HepG2 (cell line): ENCODE data around the gene INSYN2B. TPM values are rescaled to one million over a fixed set of nuclear protein-coding genes. Genes with fewer than 3 reads are reported as not detected.

ENCODE experiments used
- ATAC-seq: fragments of 200-7000 bp; cut with Tn5 transposase; 3 replicates; pipeline ENCODE4 v1.9.1; 2020; ENCODE audit warnings: mild to moderate bottlenecking, moderate library complexity
- BruUV-seq: library from RNA; stranded (reverse); fragments of 400-500 nt; replicated peaks from 2 replicates; lab custom pipeline; 2021; lab: Mats Ljungman, UMichigan
- CTCF ChIA-PET: fragments of 300-600 bp; formaldehyde crosslinking; extraction: SDS; loops from one replicate; lab custom pipeline; 2021; ENCODE audit warnings: low total read pairs, inconsistent platforms, low intra/inter-chr PET ratio; lab: Yijun Ruan, JAX
- POLR2A ChIA-PET: fragments of 350-600 bp; sonication (Branson Sonifier 250); formaldehyde crosslinking; loops from one replicate; lab custom pipeline; 2020; ENCODE audit warnings: antibody characterized with exemption, inconsistent platforms; lab: Yijun Ruan, JAX
- DNase-seq: peaks from one replicate; pipeline ENCODE4 v3.0.0-alpha.2; 2015; ENCODE audit warnings: low spot score
- FAIRE-seq: peaks from 3 replicates; lab custom pipeline; 2011; peaks lifted over from hg19 to GRCh38; lab: Jason Lieb, UNC
- H2AFZ ChIP-seq: one replicate; pipeline ENCODE4 v1.6.1; 2011; ENCODE audit warnings: low read length, inconsistent platforms
- H3K27ac ChIP-seq: fragments of 300-600 bp; 3 replicates; pipeline ENCODE4 v1.8.0; 2011; ENCODE audit warnings: mixed run types, mild to moderate bottlenecking, mixed read lengths, low read length, inconsistent platforms; ENCODE audit not compliant: insufficient read depth; ENCODE audit errors: extremely low read length
- H3K27me3 ChIP-seq, 2 experiments: fragments of 200-600 bp in 1 of 2; 2 replicates in 1 of 2; 3 replicates in 1 of 2; pipeline versions ENCODE4 v1.6.0 to v1.8.0; 2011; ENCODE audit warnings: low read length in 2 of 2, mild to moderate bottlenecking in 2 of 2, moderate library complexity in 2 of 2, inconsistent platforms in 1 of 2; ENCODE audit not compliant: insufficient read depth in 2 of 2, control insufficient read depth in 1 of 2
- H3K36me3 ChIP-seq, 2 experiments: fragments of 200-600 bp in 1 of 2; replicated peaks in 1 of 2; 2 replicates in 1 of 2; 3 replicates in 1 of 2; pipeline versions ENCODE4 v1.5.1 to v1.8.0; 2011; ENCODE audit warnings: low read length in 2 of 2, inconsistent platforms in 1 of 2; ENCODE audit not compliant: insufficient read depth in 2 of 2, control insufficient read depth in 1 of 2
- H3K4me1 ChIP-seq: 2 replicates; pipeline ENCODE4 v1.5.1; 2012; ENCODE audit warnings: low read length, inconsistent platforms; ENCODE audit not compliant: insufficient read depth
- H3K4me2 ChIP-seq: 2 replicates; pipeline ENCODE4 v1.6.0; 2011; ENCODE audit warnings: low read depth, low read length, inconsistent platforms
- H3K4me3 ChIP-seq, 3 experiments: fragments of 200-600 bp in 1 of 3; sonication (generic), shearing (Covaris generic) in 1 of 3; replicated peaks in 1 of 3; 2 replicates each; pipeline ENCODE4 v1.5.1; 2011 to 2016; ENCODE audit warnings: low read length in 3 of 3, inconsistent platforms in 2 of 3, low read depth in 2 of 3, mild to moderate bottlenecking in 2 of 3, control low read depth in 1 of 3, mixed read lengths in 1 of 3; ENCODE audit not compliant: insufficient read depth in 1 of 3
- H3K79me2 ChIP-seq: one replicate; pipeline ENCODE4 v1.6.1; 2011; ENCODE audit warnings: low read length, inconsistent platforms; ENCODE audit not compliant: insufficient read depth
- H3K9ac ChIP-seq: 2 replicates; pipeline ENCODE4 v1.6.0; 2011; ENCODE audit warnings: mild to moderate bottlenecking, low read depth, low read length, inconsistent platforms; ENCODE audit not compliant: insufficient read depth
- H3K9me3 ChIP-seq: 2 replicates; pipeline ENCODE4 v1.5.1; 2012; ENCODE audit warnings: mild to moderate bottlenecking, low read length
- H4K20me1 ChIP-seq: 2 replicates; pipeline ENCODE4 v1.6.0; 2011; ENCODE audit warnings: inconsistent platforms, mild to moderate bottlenecking, low read length, moderate library complexity; ENCODE audit not compliant: insufficient read depth
- CEBPG ChIP-seq: IDR thresholded peaks from 2 replicates; pipeline ENCODE4 v1.6.1; 2016
- HOXA3 ChIP-seq: sonication (generic); formaldehyde crosslinking; IDR thresholded peaks from 2 replicates; pipeline ENCODE4 v1.5.0; 2020; ENCODE audit warnings: missing genetic modification reagents
- HOXA7 ChIP-seq: sonication (generic); formaldehyde crosslinking; IDR thresholded peaks from 2 replicates; pipeline ENCODE4 v1.8.1; 2022; ENCODE audit warnings: mild to moderate bottlenecking, missing genetic modification reagents, moderate library complexity
- WGBS: methylation state at CpG from one replicate; pipeline ENCODE4 v1.1.6; 2017; ENCODE audit warnings: low lambda C conversion rate; 5-methylcytosine and 5-hydroxymethylcytosine counted together
- in situ Hi-C: cut with HindIII; loops from 2 replicates; pipeline ENCODE4 v1.10.0; 2017; ENCODE audit warnings: low pct_unique_long_range_greater_than_20kb; ENCODE audit not compliant: extremely low pct_ligation_motif_present
- intact Hi-C: fragments of 100-400 bp; cut with micrococcal nuclease; formaldehyde crosslinking; loops from one replicate; pipeline ENCODE4 v1.10.0; 2022; ENCODE audit not compliant: unreplicated experiment
- polyA plus RNA-seq, 8 experiments: library from polyadenylated mRNA; depleted of rRNA in 3 of 8; stranded (reverse) in 7 of 8; unstranded in 1 of 8; fragments of >200 nt; fragmentation: Illumina TruSeq in 4 of 8; extraction: Trizol in 4 of 8; gene quantifications; 2 replicates each; pipeline versions ENCODE4 v1.2.1 to v1.2.3, GENCODE V29; 2011 to 2016; ENCODE audit warnings: low read depth in 4 of 8, missing spikeins in 1 of 8, mixed read lengths in 1 of 8; ENCODE audit not compliant: insufficient read depth in 1 of 8
- total RNA-seq, 5 experiments: library from RNA; depleted of rRNA; stranded (reverse); fragments of >200 nt; fragmentation: Illumina TruSeq; extraction: Trizol; gene quantifications; 2 replicates each; pipeline ENCODE4 v1.2.3, GENCODE V29; 2016; ENCODE audit warnings: low read depth in 1 of 5
- TF ChIP-seq, protein P1 (sequence below): IDR thresholded peaks from 2 replicates; pipeline ENCODE4 v1.6.1; 2016; ENCODE audit warnings: low read depth, control low read depth
- TF ChIP-seq, protein P2 (sequence below), 2 experiments: fragments of 450-650 bp in 1 of 2; sonication (generic) in 1 of 2; formaldehyde crosslinking in 1 of 2; IDR thresholded peaks; 2 replicates each; pipeline versions ENCODE4 v1.6.1 to v1.8.0; 2016 to 2022; ENCODE audit warnings: antibody characterized with exemption in 1 of 2, mild to moderate bottlenecking in 1 of 2, missing genetic modification reagents in 1 of 2
- TF ChIP-seq, protein P3 (sequence below): sonication (generic); formaldehyde crosslinking; IDR thresholded peaks from 2 replicates; pipeline ENCODE4 v1.4.0; 2020; ENCODE audit warnings: low read depth, missing genetic modification reagents
- TF ChIP-seq, protein P4 (sequence below), 2 experiments: fragments of 450-650 bp in 1 of 2; sonication (generic) in 1 of 2; formaldehyde crosslinking; IDR thresholded peaks; 2 replicates each; pipeline versions ENCODE4 v1.5.0 to v1.8.0; 2020 to 2022; ENCODE audit warnings: mild to moderate bottlenecking in 1 of 2, missing genetic modification reagents in 1 of 2

Gene INSYN2B
- total and polyA plus RNA-seq, 2 of the 13 experiments (the other 11 are each of a cell fraction or from before 2014, with no cell fraction given) = not detected

DNA sequence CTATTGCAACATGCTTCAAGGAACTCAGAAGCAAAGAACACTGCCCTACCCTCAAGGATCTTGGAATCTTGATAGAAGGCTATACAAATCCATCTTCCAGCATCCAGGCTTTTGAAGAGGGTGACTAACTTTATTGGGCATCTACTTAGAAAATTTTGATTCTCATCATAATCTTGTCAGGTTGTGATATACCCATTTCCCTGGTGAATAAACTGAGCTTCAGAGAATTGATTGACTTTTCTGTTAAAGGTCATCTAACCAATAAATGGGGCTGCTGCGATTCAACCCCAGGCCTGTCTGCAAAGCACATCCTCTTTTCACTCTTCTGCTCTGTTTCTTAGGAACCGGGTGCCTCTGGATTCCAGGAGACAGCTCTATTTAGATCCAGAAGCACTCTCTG is 19.9 kb upstream of the INSYN2B start (continued):
- TF ChIP-seq, protein P1, sequence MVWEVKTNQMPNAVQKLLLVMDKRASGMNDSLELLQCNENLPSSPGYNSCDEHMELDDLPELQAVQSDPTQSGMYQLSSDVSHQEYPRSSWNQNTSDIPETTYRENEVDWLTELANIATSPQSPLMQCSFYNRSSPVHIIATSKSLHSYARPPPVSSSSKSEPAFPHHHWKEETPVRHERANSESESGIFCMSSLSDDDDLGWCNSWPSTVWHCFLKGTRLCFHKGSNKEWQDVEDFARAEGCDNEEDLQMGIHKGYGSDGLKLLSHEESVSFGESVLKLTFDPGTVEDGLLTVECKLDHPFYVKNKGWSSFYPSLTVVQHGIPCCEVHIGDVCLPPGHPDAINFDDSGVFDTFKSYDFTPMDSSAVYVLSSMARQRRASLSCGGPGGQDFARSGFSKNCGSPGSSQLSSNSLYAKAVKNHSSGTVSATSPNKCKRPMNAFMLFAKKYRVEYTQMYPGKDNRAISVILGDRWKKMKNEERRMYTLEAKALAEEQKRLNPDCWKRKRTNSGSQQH (CRISPR knock-in tag) = no peak

DNA sequence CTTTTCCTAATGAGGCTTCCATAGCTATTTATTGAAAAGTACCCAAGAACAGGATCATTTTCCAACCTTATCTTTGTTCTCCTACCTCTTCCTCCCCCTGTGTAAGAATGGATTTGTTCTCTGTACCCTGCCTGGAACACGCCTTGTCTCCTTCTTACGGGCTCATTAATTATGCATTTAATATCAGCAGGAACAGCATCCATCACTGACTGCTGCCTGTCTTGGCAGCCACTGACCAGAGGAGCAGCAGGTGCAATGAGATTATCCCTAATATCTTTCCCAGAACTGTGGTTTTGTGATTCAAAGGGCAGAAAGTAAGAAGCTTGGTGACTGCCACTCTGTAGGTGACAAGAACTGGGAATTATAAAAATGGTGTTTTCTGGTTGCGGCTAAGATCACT is 19.3 kb upstream of the INSYN2B start:
- no peaks in the 10 kb centered on the region for H3K9me3 ChIP-seq
- H3K4me3 ChIP-seq = no peak overlapping the region
- in situ Hi-C loops = no loop called here
- no TSS peak for BruUV-seq
- CTCF ChIA-PET = no interaction called here
- no peaks in the 10 kb centered on the region for H3K36me3 ChIP-seq
- H3K9ac ChIP-seq = no peak overlapping the region
- POLR2A ChIA-PET = no interaction called here
- intact Hi-C loops = no loop called here
- H3K79me2 ChIP-seq = no peaks in the 10 kb centered on the region
- H3K4me2 ChIP-seq = no peak overlapping the region
- no peaks in the 10 kb centered on the region for H4K20me1 ChIP-seq
- no peaks in the 10 kb centered on the region; a peak in 1 of 5 replicates for H3K27me3 ChIP-seq
- no peak overlapping the region for H2AFZ ChIP-seq
- H3K4me1 ChIP-seq = no peaks in the 10 kb centered on the region
- DNase-seq (no peak), FAIRE-seq (no peak), ATAC-seq (no peak)
- H3K27ac ChIP-seq = no peak overlapping the region
- TF ChIP-seq, protein P2, sequence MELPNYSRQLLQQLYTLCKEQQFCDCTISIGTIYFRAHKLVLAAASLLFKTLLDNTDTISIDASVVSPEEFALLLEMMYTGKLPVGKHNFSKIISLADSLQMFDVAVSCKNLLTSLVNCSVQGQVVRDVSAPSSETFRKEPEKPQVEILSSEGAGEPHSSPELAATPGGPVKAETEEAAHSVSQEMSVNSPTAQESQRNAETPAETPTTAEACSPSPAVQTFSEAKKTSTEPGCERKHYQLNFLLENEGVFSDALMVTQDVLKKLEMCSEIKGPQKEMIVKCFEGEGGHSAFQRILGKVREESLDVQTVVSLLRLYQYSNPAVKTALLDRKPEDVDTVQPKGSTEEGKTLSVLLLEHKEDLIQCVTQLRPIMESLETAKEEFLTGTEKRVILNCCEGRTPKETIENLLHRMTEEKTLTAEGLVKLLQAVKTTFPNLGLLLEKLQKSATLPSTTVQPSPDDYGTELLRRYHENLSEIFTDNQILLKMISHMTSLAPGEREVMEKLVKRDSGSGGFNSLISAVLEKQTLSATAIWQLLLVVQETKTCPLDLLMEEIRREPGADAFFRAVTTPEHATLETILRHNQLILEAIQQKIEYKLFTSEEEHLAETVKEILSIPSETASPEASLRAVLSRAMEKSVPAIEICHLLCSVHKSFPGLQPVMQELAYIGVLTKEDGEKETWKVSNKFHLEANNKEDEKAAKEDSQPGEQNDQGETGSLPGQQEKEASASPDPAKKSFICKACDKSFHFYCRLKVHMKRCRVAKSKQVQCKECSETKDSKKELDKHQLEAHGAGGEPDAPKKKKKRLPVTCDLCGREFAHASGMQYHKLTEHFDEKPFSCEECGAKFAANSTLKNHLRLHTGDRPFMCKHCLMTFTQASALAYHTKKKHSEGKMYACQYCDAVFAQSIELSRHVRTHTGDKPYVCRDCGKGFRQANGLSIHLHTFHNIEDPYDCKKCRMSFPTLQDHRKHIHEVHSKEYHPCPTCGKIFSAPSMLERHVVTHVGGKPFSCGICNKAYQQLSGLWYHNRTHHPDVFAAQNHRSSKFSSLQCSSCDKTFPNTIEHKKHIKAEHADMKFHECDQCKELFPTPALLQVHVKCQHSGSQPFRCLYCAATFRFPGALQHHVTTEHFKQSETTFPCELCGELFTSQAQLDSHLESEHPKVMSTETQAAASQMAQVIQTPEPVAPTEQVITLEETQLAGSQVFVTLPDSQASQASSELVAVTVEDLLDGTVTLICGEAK (IDR thresholded peaks at IDR 0.05) = no peak
- TF ChIP-seq, protein P2 (CRISPR knock-in tag; IDR thresholded peaks at IDR 0.05) = no peak
- TF ChIP-seq HOXA3 (CRISPR knock-in tag) (no peak), CEBPG (CRISPR knock-in tag) (no peak), HOXA7 (CRISPR knock-in tag) (no peak)
- TF ChIP-seq, protein P3, sequence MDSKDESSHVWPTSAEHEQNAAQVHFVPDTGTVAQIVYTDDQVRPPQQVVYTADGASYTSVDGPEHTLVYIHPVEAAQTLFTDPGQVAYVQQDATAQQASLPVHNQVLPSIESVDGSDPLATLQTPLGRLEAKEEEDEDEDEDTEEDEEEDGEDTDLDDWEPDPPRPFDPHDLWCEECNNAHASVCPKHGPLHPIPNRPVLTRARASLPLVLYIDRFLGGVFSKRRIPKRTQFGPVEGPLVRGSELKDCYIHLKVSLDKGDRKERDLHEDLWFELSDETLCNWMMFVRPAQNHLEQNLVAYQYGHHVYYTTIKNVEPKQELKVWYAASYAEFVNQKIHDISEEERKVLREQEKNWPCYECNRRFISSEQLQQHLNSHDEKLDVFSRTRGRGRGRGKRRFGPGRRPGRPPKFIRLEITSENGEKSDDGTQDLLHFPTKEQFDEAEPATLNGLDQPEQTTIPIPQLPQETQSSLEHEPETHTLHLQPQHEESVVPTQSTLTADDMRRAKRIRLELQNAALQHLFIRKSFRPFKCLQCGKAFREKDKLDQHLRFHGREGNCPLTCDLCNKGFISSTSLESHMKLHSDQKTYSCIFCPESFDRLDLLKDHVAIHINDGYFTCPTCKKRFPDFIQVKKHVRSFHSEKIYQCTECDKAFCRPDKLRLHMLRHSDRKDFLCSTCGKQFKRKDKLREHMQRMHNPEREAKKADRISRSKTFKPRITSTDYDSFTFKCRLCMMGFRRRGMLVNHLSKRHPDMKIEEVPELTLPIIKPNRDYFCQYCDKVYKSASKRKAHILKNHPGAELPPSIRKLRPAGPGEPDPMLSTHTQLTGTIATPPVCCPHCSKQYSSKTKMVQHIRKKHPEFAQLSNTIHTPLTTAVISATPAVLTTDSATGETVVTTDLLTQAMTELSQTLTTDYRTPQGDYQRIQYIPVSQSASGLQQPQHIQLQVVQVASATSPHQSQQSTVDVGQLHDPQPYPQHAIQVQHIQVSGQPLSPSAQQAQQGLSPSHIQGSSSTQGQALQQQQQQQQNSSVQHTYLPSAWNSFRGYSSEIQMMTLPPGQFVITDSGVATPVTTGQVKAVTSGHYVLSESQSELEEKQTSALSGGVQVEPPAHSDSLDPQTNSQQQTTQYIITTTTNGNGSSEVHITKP (CRISPR knock-in tag) = no peak
- TF ChIP-seq, protein P4, sequence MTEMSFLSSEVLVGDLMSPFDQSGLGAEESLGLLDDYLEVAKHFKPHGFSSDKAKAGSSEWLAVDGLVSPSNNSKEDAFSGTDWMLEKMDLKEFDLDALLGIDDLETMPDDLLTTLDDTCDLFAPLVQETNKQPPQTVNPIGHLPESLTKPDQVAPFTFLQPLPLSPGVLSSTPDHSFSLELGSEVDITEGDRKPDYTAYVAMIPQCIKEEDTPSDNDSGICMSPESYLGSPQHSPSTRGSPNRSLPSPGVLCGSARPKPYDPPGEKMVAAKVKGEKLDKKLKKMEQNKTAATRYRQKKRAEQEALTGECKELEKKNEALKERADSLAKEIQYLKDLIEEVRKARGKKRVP (CRISPR knock-in tag; IDR thresholded peaks at IDR 0.05) = no peak
- TF ChIP-seq, all 625 proteins: peak for 0
- 33% methylated on average over 3 of the region's 3 CpGs for WGBS
